Glomerular visceral epithelial cell (primary cell): Measurements from ENCODE around the gene NAP1L4.

Experiments
- DNase-seq: peaks from one replicate; pipeline ENCODE4 v3.0.0-alpha.2; 2016; ENCODE audit errors: extremely low spot score

The NAP1L4 gene

GRCh38 chr11:3010521-3011275 lies 18.6 kb upstream of the NAP1L4 start:
- DNase-seq: no peak

- DNase-seq: no peak
Measured at GRCh38 chr11:3010004-3010403, 17.9 kb upstream of the NAP1L4 start.

- DNase-seq: no peak
Measured at GRCh38 chr11:3009481-3009880, 17.4 kb upstream of the NAP1L4 start.

- DNase-seq: no peak
Measured at GRCh38 chr11:3008746-3009336, 16.7 kb upstream of the NAP1L4 start.

- no peak for DNase-seq
Measured at GRCh38 chr11:3007404-3008010, 15.4 kb upstream of the NAP1L4 start.

GRCh38 chr11:3006505-3007260 lies 14.6 kb upstream of the NAP1L4 start:
- DNase-seq: no peak

- DNase-seq: no peak
Measured at GRCh38 chr11:3004481-3004880, 12.4 kb upstream of the NAP1L4 start.

GRCh38 chr11:3003396-3004231 lies 11.5 kb upstream of the NAP1L4 start:
- no peak for DNase-seq

GRCh38 chr11:3002871-3003270 lies 10.7 kb upstream of the NAP1L4 start:
- DNase-seq: no peak

GRCh38 chr11:3002351-3002861 lies 10.3 kb upstream of the NAP1L4 start:
- DNase-seq: no peak

- no peak for DNase-seq
Measured at GRCh38 chr11:3001496-3001895, 9.4 kb upstream of the NAP1L4 start.

- DNase-seq: peak; percentile 20
Measured at GRCh38 chr11:3000032-3000961, 8.2 kb upstream of the NAP1L4 start.

GRCh38 chr11:2999464-2999998 lies 7.4 kb upstream of the NAP1L4 start:
- DNase-seq: no peak

GRCh38 chr11:2998073-2998850 lies 6.1 kb upstream of the NAP1L4 start:
- no peak for DNase-seq

- no peak for DNase-seq
Measured at GRCh38 chr11:2997406-2997805, 5.3 kb upstream of the NAP1L4 start.

GRCh38 chr11:2996976-2997375 lies 4.8 kb upstream of the NAP1L4 start:
- DNase-seq: no peak

- DNase-seq: no peak
Measured at GRCh38 chr11:2995893-2996554, 3.9 kb upstream of the NAP1L4 start.

GRCh38 chr11:2995031-2995561 lies 3.0 kb upstream of the NAP1L4 start:
- DNase-seq: no peak
